Activated B cell treated with CpG ODN at 0.5 μM for 24 hours (primary cell): ENCODE measurements around the gene SYCE3. TPM values are rescaled to one million over a fixed set of nuclear protein-coding genes. Genes with fewer than 3 reads are reported as not detected.
A peak's percentile ranks its signal among the peaks of the same experiment; 100 is the strongest.

ENCODE experiments used
- ATAC-seq: fragments of 200-7000 bp; cut with Tn5 transposase; one replicate; pipeline ENCODE4 v1.10.0; 2021; ENCODE audit warnings: low read depth, mild to moderate bottlenecking, moderate library complexity
- CTCF ChIA-PET: fragments of 350-600 bp; sonication (Branson Sonifier 250); formaldehyde crosslinking; loops from one replicate; lab custom pipeline; 2021; ENCODE audit warnings: antibody characterized with exemption; lab: Charles Lee
- POLR2A ChIA-PET: fragments of 350-600 bp; sonication (Branson Sonifier 250); formaldehyde crosslinking; loops from one replicate; lab custom pipeline; 2021; ENCODE audit warnings: antibody characterized with exemption; lab: Charles Lee
- DNase-seq: peaks from one replicate; pipeline ENCODE4 v3.0.0; 2022
- H3K27ac Mint-ChIP-seq: one replicate; pipeline ENCODE4 v1.8.0; 2020; ENCODE audit warnings: mixed read lengths
- H3K27me3 Mint-ChIP-seq: one replicate; pipeline ENCODE4 v1.8.0; 2021; ENCODE audit warnings: mixed read lengths
- H3K36me3 Mint-ChIP-seq: one replicate; pipeline ENCODE4 v1.8.0; 2021; ENCODE audit warnings: low read depth, mixed read lengths
- H3K4me1 Mint-ChIP-seq: one replicate; pipeline ENCODE4 v1.8.0; 2021; ENCODE audit warnings: mixed read lengths
- H3K4me3 Mint-ChIP-seq: one replicate; pipeline ENCODE4 v1.8.0; 2020; ENCODE audit warnings: mild to moderate bottlenecking, mixed read lengths
- H3K9me3 Mint-ChIP-seq: one replicate; pipeline ENCODE4 v1.8.0; 2020; ENCODE audit warnings: mixed read lengths
- intact Hi-C: fragments of 100-400 bp; cut with micrococcal nuclease; formaldehyde crosslinking; loops from one replicate; pipeline ENCODE4 v1.15.1; 2024
- total RNA-seq: library from RNA; stranded (reverse); gene quantifications from 2 replicates; pipeline ENCODE4 v1.2.3, GENCODE V29; 2022
- TF ChIP-seq, protein P1 (sequence below): fragments of 200-600 bp; IDR thresholded peaks from one replicate; pipeline ENCODE4 v1.8.0; 2022; ENCODE audit warnings: antibody characterized with exemption, mild to moderate bottlenecking

Gene SYCE3
- total RNA-seq, 1 donor from 2014 or later, result not detected

DNA sequence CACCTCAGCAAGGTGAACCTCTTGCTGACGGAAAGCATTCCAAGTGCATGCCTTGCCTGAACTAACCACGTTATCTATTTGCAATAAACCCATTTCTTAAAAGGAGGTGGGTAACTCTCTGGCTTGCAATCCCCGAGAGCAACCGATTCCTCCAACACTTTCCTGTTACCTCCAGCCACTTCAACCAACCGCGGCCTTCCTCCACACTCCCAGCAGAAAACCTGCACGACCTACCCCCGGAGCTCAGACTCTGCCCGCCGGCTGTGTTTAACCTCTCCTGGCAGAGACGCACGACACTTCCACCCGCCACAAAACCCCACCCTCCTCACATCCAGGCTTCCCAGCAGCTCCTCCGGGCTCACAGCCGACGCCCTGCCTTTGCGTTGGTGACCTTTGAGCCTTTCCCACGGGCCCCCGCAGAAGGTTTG, 38.0 kb downstream of the SYCE3 start:
- DNase-seq (no peak), ATAC-seq (no peak)
- Mint-ChIP-seq H3K27me3 (no peaks in the 10 kb centered on the region), H3K36me3 (peaks cover 41% of the 10 kb centered on the region), H3K4me3 (peak overlapping the region; percentile 81), H3K4me1 (peaks cover 33% of the 10 kb centered on the region), H3K27ac (peak overlapping the region; percentile 75), H3K9me3 (no peaks in the 10 kb centered on the region)
- ChIA-PET POLR2A (interaction anchor here (1.0 to 13.6 kb wide), 16 partner anchors 10 to 337 kb away, joined by 3 to 946 read pairs (median 16); partner anchors contain the start of genes CHKB, KLHDC7B, LMF2 and NCAPH2), CTCF (interaction anchor here (1.2 to 2.1 kb wide), 9 partner anchors 16 to 283 kb away, joined by 4 to 40 read pairs (median 13); partner anchors contain the start of genes HDAC10, LMF2, NCAPH2 and SYCE3)
- intact Hi-C loops, result loop anchor here (1.0 to 5.0 kb wide), 7 partner anchors 16 to 597 kb away; partner anchors contain the start of genes CHKB, NCAPH2, SBF1 and TUBGCP6
- TF ChIP-seq, protein P1, sequence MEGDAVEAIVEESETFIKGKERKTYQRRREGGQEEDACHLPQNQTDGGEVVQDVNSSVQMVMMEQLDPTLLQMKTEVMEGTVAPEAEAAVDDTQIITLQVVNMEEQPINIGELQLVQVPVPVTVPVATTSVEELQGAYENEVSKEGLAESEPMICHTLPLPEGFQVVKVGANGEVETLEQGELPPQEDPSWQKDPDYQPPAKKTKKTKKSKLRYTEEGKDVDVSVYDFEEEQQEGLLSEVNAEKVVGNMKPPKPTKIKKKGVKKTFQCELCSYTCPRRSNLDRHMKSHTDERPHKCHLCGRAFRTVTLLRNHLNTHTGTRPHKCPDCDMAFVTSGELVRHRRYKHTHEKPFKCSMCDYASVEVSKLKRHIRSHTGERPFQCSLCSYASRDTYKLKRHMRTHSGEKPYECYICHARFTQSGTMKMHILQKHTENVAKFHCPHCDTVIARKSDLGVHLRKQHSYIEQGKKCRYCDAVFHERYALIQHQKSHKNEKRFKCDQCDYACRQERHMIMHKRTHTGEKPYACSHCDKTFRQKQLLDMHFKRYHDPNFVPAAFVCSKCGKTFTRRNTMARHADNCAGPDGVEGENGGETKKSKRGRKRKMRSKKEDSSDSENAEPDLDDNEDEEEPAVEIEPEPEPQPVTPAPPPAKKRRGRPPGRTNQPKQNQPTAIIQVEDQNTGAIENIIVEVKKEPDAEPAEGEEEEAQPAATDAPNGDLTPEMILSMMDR, result no peak

DNA sequence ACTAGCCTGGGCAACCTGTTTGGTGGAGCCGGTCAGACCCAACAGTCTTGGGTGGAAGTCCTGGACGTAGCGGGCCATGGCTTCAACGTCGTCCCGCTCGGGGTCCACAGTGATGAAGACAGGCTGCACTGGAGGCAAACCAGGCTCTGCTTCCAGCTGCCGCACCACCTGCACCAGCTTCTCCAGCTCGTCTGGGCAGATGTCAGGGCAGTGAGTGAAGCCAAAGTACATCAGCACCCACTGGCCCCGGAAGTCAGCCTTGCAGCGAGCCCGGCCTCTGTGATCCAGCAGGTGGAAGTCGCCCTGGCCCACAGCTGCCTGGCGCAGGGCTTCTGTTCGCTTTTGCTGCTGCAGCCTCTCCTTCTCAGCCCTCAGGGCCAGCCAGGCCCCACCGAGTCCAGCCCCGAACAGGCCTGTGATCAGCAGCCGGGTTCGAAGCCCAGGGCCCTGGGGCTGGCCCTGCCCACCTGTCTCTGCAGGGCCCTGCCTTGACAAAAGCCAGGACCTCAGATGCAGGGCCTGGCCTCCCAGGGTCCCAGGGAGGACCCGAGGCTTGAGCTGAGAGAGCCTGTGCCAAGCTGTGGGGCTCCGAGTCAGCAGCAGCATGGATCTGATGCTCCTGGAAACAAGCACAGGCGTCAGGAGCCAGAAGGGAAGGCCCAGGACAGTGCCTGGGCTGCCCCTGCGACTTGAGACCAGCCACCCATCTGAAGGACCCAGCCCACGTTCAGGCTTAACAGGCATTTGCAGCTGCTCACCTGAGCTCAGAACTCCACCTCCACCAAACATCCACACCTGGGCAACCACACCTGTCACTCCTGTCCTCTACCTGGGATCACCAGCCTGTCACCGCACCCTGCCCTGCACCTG, 38.7 kb downstream of the SYCE3 start:
- DNase-seq, result no peak
- TF ChIP-seq, protein P1, result no peak

DNA sequence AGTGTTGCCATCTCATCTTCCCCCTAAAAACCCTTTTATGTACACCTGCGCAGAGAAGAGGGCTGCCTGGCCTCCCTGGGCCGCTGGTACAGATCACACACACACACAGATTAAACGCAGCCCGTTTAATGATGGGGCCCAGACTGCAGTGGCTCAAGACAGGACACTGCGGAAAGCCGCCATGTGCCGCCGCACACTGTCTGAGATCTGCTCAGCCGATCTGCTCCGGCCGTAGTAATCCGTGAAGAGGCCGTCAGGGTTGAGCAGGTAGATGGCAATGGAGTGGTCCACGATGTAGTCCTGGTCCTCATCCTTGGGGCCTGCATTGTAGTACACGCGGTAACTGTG, 39.3 kb downstream of the SYCE3 start:
- Mint-ChIP-seq H3K4me3 (no peak overlapping the region), H3K27ac (no peak overlapping the region), H3K4me1 (peaks cover 26% of the 10 kb centered on the region), H3K9me3 (no peaks in the 10 kb centered on the region), H3K27me3 (no peaks in the 10 kb centered on the region), H3K36me3 (peaks cover 47% of the 10 kb centered on the region)
- DNase-seq, result no peak
- intact Hi-C loops, result no loop called here
- ATAC-seq, result no peak
- TF ChIP-seq, protein P1, result no peak
- ChIA-PET CTCF (interaction anchor here (1.6 kb wide), 1 partner anchor 39 kb away, joined by 3 read pairs; the partner anchor contains the start of gene SYCE3), POLR2A (interaction anchor here (0.5 to 13.6 kb wide), 7 partner anchors 9 to 97 kb away, joined by 4 to 946 read pairs (median 94); partner anchors contain the start of genes KLHDC7B, LMF2, NCAPH2 and SYCE3)

More for the DNA sequence above, 38.7 kb downstream of the SYCE3 start:
- Mint-ChIP-seq H3K9me3 (no peaks in the 10 kb centered on the region), H3K36me3 (peaks cover 45% of the 10 kb centered on the region), H3K27me3 (no peaks in the 10 kb centered on the region), H3K27ac (peak overlapping the region; percentile 75), H3K4me3 (peak overlapping the region; percentile 81), H3K4me1 (peaks cover 32% of the 10 kb centered on the region)
- ATAC-seq, result no peak
- CTCF ChIA-PET, result interaction anchor here (1.6 to 2.1 kb wide), 2 partner anchors 16 to 39 kb away, joined by 3 to 36 read pairs; partner anchors contain the start of genes LMF2, NCAPH2 and SYCE3
- POLR2A ChIA-PET, result interaction anchor here (0.5 to 13.6 kb wide), 14 partner anchors 9 to 337 kb away, joined by 3 to 946 read pairs (median 28); partner anchors contain the start of genes CHKB, KLHDC7B, LMF2 and NCAPH2
- intact Hi-C loops, result no loop called here

DNA sequence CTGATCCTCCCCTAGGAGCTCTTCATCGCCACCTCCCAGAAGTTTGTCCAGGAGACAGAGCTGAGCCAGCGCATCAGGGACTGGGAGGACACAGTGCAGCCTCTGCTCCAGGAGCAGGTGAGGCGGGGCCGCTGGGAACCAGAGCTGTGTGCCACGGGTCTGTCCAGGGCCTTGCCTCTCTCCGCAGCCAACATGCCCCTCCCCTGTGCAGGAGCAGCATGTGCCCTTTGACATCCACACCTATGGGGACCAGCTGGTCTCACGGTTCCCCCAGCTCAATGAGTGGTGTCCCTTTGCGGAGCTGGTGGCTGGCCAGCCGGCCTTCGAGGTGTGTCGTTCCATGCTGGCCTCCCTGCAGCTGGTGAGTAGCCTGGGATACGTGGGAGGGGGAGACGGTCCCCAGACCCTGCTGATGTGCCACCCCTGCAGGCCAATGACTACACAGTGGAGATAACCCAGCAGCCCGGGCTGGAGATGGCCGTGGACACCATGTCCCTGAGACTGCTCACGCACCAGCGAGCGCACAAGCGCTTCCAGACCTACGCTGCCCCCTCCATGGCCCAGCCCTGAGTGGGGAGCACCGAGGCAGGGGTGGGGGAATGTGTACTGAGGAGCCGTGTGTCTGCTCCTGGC, 39.8 kb downstream of the SYCE3 start:
- ATAC-seq (no peak), DNase-seq (no peak)
- TF ChIP-seq, protein P1, result no peak
- peak overlapping the region; percentile 7 for H3K4me3 Mint-ChIP-seq
- POLR2A ChIA-PET, result interaction anchor here (0.6 to 4.9 kb wide), 7 partner anchors 15 to 98 kb away, joined by 3 to 94 read pairs (median 5); partner anchors contain the start of genes LMF2, NCAPH2 and SYCE3
- CTCF ChIA-PET, result interaction anchor here (1.6 kb wide), 1 partner anchor 40 kb away, joined by 3 read pairs; the partner anchor contains the start of gene SYCE3
- no peak overlapping the region for H3K27ac Mint-ChIP-seq
- peaks cover 49% of the 10 kb centered on the region for H3K36me3 Mint-ChIP-seq
- peaks cover 21% of the 10 kb centered on the region for H3K4me1 Mint-ChIP-seq
- intact Hi-C loops, result no loop called here
- H3K27me3 Mint-ChIP-seq, result no peaks in the 10 kb centered on the region
- no peaks in the 10 kb centered on the region for H3K9me3 Mint-ChIP-seq
